Fibroblast of skin of scalp (primary cell): Measurements from ENCODE around the gene GPRIN1.

Experiments used
- DNase-seq: peaks from one replicate; pipeline ENCODE4 v3.0.0-alpha.2; 2013

Gene GPRIN1

DNA sequence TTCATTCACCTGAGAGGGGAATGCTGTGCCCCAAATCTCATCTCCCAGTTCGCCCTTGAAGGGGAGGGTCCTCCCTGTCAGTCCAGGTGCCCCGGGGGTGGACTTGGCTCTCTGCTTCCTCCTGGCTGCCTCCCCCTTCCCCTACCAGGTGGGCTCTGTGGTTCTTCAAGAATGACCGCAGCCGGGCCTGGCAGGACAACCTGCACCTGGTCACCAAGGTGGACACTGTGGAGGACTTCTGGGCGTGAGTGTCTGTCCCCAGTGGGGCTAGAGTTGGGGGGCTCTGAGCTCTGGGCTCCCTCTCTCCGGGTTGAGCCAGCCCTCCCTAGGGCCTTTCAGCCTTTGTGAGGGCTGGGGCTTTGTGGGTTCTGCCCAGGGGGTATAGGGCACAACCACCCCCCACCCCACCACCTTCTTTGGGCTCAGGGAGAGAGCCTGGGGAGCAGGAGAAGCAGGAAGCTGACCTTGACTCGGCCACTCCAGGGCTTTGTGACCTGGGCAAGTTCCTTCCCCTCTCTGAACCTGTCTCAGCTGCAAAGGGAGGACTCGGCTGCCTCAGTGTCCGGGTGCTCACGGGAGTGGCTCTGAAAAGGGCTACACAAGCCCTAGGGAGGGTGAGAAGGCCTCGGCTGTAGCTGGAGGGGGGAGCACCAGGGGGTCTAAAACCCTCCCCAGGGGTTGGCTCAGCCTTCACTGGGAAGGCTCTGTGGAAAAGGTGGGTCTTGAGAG, 33.7 kb upstream of the GPRIN1 start:
- no peak for DNase-seq

GRCh38 chr5:176642675-176643490, 32.9 kb upstream of the GPRIN1 start:
- DNase-seq, result no peak

DNA sequence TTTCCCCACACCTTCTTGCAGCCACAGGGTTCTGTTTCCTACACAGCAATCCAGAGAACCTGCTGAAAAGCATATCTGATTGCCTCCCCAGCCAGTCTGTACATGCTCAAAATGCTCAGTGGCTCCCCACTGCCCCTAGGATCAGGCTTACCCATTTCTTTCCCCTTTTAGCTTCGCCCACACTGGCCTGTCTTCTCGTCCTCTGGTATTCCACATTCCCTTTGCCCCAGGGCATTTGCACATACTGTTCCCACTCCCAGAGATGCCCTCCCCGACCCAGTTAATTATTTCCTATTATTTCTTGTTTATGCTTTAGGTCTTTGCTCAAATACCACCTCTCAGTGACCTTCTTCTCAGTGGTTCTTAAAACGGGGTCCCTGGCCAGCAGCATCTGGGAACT, 30.7 kb upstream of the GPRIN1 start:
- DNase-seq, result no peak

- peak; percentile 12 for DNase-seq
Measured at GRCh38 chr5:176639981-176640380, 30.0 kb upstream of the GPRIN1 start.

DNA sequence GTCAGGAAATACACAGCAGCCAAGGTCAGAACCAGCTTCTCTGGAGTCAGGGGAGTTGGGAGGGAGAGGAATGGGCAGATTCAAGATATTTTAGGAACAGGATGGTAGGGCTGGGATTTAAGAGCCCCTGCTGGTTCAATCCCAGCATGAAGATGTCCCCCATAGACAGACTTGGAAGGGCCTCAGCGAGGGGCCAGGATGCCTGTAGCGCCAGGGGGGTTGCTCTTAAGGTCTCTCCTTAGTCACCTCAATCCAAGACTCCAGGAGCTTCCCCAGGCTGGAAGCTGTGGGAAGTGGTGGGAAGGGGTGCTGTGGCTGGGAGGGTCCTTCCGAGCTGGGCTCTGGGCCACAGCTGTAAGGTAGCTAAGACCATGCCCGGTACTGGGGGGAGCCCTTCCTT, 29.3 kb upstream of the GPRIN1 start:
- no peak for DNase-seq

- no peak for DNase-seq
Measured at GRCh38 chr5:176638437-176638836, 28.5 kb upstream of the GPRIN1 start.

- DNase-seq, result no peak
Measured at GRCh38 chr5:176637556-176637955, 27.6 kb upstream of the GPRIN1 start.

DNA sequence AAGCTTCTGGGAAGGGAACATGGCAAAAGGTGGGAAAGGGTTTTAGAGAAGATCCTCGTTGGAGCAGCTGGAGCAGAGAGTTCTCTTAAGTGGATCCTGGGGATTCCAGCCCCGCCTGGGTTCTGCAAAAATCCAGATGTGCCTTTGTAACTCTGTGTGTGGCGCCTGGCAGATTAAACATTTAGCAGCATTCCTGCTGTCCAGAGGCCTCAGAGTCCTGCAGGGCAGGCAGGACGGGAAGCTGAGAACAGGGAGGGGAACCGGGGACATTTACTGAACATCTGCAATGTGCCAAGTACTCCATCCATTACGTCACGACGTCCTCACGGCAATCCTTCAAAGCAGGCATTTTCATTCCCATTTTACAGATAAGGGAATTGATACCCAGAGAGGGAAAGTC, 26.5 kb upstream of the GPRIN1 start:
- peak; percentile 20 for DNase-seq

DNA sequence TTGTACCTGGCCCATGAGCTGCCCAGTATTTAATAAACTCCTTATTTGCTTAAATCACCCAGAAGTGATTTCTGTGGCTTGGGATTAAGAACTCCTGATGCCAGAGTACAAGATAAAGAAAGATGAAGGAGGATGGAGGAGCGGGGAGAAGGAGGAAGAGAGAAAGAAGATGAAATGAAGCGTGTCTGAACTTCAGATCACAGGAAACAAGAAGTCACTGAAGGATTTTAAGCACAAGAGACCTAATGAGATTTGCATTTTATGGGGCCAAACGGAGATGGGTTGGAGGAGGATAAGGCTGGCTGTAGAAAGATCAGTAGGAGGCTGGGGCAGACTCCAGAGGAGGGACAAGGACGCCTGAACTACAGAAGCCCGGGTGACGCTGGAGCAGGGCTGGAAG, 23.6 kb upstream of the GPRIN1 start:
- no peak for DNase-seq

GRCh38 chr5:176632745-176633144, 22.8 kb upstream of the GPRIN1 start:
- no peak for DNase-seq

DNA sequence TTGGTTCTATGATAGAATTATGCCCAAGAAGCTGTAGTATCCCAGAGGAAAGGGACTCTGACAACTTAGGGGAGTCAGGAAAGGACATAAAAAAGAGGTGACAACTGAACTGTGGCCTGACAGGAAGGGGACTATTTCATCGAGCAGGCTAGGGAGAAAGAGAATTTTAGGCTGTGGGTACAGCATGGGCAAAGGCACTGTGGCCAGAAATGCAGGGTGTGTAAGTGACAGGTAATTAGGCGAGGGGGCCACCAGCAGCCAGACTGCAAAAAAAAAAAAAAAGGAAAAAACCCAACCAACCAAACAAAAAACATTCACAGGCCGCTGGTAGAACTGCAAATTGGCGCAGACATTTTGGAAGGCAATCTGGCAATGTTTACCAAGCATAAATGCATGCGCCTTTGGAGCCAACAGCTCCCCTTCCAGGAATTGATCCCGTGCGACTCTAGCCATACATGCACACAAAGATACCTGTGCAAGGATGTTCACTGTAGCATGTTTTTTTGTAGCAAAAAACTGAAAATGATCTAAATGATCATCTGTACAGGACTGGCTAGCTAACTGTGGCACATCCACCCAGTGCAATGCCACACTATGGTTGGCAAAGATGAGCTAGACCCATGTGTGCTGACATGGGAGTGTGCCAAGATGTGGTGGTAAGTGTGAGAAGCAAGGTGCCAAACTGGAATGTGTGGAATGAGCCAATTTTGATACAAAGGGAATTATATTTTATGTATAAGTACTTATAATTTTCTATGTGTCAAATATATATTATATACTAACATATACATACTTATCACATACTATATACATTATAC, 21.6 kb upstream of the GPRIN1 start:
- no peak for DNase-seq

GRCh38 chr5:176630681-176631222, 20.8 kb upstream of the GPRIN1 start:
- DNase-seq, result no peak

DNA sequence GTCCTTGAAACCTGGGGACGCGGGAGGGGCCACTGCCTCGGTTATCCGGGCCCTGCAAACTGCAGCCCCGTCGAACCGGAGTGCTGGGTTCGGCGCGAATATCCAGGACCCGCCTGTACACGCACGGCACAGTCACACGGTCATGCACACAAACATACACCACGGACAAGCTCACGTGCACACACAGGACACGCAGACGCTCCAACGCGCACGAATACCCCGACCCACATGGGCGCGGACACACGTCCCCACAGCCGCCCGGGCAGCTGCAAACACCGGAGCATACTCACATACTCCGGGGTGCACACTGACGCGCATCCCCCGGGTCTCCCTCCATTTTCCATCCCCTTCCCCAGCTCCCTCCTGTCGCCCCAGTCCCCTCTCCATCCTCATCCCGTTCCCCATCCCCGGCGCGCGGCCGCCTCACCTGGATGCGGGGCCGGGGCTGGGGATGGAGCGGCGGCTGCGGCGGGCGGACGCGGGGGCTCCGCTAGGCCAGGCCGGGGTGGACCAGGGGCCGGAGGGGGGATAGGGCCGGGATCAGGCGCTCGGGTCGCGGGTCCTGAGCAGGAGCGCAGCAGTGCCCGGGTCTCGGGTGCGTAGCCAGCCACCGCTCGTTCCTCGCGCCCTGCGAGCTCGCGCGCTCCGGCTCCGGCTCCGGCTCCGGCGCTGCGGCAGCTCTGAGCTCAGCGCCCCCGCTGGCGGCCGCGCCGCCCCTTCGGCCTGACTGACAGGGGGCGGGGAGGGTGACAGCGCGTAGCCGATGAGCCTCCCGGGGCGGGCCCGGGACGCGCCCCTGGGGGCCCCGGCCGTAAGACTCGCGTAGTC, 20.1 kb upstream of the GPRIN1 start, which contains the start of the genes EIF4E1B and SNCB:
Gene EIF4E1B (plus strand): TSS at position 823 of the 828 bp plus-strand sequence. CDS start 12,113 bp downstream, outside the sequence.
Gene SNCB (minus strand): TSS at position 682 of the 828 bp plus-strand sequence. CDS start 880 bp downstream, outside the sequence.
- DNase-seq, result peak; percentile 38

DNA sequence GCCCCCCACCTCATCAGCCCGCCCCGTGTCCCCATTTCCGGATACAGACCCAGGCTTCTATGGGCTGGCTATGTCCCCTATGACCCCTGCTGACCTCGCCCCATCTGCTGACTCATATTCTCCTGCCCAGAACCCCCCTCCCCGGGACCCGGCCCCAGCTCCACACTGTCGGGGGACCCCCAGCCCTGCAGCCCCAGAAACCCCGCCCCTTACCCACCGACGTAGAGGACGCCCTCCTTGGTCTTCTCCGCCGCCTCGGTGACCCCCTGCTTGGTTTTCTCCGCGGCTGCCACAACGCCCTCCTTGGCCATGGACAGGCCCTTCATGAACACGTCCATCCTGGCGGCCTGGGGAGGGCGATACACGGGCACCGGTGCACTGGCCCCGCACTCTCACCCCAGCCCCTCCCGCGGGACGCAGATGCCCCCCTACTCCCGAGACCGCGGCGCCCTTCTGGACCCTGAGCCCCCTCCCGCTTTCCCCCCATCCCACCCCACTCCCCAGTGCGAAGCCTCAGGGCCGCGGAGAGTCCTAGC, 19.4 kb upstream of the GPRIN1 start:
- no peak for DNase-seq

GRCh38 chr5:176628406-176629228, 18.7 kb upstream of the GPRIN1 start:
- DNase-seq, result no peak

DNA sequence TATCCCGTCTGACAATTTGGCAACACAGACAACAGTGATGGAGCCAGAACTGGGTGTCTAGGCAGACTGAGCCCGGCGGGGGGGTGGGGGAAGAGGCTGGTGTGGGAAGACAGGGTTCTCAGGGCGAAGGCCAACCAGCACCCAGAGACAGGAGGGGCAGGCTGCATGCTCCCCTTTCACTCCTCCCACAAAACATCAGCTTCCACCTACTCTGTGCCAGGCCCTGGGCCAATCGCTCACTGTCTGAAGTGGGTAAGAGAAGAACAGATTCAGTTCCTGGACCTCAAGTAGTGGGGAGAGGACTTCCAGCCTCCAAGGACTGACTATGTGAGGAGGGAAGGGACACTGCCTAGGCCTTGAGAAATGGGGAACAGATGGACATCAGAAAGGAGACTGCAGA, 17.6 kb upstream of the GPRIN1 start:
- DNase-seq, result no peak

- DNase-seq, result no peak
Measured at GRCh38 chr5:176626876-176627236, 16.9 kb upstream of the GPRIN1 start.

DNA sequence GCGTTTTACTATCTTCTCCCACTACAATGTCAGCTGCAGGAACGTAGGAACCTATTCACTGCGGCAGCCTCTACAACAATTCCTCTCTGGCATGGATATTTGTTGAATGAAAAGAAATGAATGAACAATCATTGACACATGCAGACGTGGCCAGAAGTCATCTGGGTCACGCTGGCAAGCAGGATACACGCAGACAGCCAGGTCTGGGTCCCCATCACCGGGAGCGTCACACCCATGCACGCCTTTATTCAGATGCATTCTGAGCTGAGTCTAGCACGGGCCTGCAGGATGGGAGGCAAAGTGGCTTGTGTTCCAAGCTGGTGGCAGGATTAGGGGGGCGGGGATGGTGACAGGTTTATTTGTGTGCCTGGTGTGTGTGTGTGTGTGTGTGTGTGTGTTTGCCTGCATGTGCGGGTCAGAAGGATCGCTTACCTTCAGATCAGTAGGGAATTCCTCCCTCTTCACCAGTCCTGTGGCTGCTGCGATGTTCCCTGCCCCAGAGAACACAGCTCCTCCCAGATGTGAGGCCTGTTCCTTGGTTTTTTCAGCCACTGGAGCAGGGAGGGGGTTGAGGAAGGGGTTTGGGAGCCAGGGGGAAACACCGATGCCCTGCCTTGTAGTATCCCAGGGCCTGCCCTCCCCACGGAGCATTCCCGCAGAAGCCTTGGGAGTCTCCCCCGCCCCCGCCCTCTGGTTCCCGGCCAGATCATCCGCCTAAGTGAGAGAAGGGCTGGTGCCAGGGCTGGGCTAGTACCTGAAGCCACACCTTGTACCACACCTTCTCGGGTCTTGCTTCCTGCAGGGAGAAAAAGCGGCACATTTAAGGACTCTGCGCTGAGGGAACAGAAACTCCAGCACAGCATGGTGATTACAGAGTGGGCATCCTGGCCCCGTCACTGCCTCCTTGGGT, 16.3 kb upstream of the GPRIN1 start:
- no peak for DNase-seq

DNA sequence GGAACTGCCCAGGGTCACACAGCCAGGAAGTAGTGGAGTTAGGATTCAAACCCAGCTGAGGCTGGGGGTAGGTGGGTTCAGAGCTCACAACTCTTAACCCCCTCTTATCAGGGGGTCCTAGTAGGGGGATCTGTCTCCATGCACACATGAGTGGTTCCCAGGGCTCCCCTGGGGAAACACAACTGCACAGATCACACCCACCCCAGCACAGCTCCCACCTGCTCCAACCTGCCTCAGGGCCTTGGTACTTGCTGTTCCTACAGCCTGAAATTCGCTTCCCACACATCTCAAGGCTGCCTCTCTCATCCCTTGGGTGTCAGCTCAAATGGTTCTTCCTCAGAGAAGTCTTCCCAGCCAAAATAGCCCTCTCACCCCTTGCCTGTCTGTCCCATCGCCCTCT, 15.6 kb upstream of the GPRIN1 start:
- no peak for DNase-seq
